ENCODE results near the gene ENTPD2. TPM values are rescaled to one million over a fixed set of nuclear protein-coding genes. Genes with fewer than 3 reads are reported as not detected.

Gene ENTPD2
- total and polyA plus RNA-seq, 2 donors (not counting 1 experiment from before 2014, with no cell fraction given): under 0.01 TPM; not detected in 1

DNA sequence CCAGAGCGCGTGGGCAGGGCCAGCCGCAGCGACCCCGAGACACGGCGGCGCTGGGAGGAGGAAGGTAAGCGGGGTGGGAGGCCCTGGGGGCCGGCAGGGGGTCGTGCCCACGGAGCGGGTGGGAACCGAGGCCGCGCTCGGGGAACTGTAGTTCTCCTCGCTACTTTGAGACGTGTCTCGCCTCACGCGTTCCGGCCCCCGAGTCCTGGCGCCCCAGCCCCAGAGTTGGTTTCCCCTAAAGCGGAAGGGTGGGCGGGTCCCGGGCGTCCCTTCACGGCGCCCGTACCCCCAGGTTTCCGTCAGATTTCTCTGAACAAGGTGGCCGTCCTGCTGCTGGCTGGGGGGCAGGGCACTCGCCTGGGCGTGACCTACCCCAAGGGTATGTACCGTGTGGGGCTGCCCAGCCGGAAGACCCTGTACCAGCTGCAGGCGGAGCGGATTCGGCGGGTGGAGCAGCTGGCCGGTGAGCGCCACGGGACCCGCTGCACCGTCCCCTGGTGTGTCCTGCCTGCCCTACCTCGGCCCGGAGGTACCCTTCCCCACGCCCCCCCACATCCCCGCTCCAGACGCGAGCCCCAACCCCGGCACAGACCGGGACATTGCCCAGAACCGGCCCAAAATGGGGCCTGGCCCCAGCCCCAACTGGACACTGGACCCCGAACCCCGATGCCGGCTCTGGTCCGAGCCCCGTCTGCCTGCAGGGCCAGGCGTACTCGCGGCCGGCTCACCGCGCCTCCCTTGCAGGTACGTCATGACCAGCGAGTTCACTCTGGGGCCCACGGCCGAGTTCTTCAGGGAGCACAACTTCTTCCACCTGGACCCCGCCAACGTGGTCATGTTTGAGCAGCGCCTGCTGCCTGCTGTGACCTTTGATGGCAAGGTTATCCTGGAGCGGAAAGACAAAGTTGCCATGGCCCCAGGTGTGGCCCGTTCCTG, 24.2 kb upstream of the ENTPD2 start:
- Histone ChIP-seq H3K36me3 (ENCODE audit: control insufficient read depth, insufficient read depth, low read length) (peaks cover 38% of the 10 kb centered on the region), H3K27ac (ENCODE audit: insufficient read depth, low read length) (peak overlapping the region; percentile 44), H3K79me2 (ENCODE audit: control insufficient read depth, insufficient read depth, low read length) (peaks cover 22% of the 10 kb centered on the region), H4K20me1 (ENCODE audit: control insufficient read depth, extremely low read depth, insufficient read depth, low read length) (no peaks in the 10 kb centered on the region), H3K27me3 (ENCODE audit: control insufficient read depth, insufficient read depth, low read length) (no peaks in the 10 kb centered on the region), H3K4me3 (replicated peaks in 1 of 4; ENCODE audit: control extremely low read depth in 1 of 4, insufficient read depth in 1 of 4, low read depth in 3 of 4, low read length in 4 of 4) (peak overlapping the region; percentile 61 to 80 (median 73)), H3K9me3 (ENCODE audit: control insufficient read depth, insufficient read depth, low read depth, low read length) (no peaks in the 10 kb centered on the region), H3K4me1 (ENCODE audit: control insufficient read depth, extremely low read depth, insufficient read depth, low read length) (peaks cover 15% of the 10 kb centered on the region), H2AFZ (ENCODE audit: low read length) (no peak overlapping the region), H3K9ac (ENCODE audit: insufficient read depth, low read length) (peak overlapping the region; percentile 59), H3K4me2 (ENCODE audit: extremely low read depth, insufficient read depth, low read length) (peak overlapping the region; percentile 75)
- DNase-seq (ENCODE audit: low read depth in 2 of 2): no peak
- TF ChIP-seq, protein P1, sequence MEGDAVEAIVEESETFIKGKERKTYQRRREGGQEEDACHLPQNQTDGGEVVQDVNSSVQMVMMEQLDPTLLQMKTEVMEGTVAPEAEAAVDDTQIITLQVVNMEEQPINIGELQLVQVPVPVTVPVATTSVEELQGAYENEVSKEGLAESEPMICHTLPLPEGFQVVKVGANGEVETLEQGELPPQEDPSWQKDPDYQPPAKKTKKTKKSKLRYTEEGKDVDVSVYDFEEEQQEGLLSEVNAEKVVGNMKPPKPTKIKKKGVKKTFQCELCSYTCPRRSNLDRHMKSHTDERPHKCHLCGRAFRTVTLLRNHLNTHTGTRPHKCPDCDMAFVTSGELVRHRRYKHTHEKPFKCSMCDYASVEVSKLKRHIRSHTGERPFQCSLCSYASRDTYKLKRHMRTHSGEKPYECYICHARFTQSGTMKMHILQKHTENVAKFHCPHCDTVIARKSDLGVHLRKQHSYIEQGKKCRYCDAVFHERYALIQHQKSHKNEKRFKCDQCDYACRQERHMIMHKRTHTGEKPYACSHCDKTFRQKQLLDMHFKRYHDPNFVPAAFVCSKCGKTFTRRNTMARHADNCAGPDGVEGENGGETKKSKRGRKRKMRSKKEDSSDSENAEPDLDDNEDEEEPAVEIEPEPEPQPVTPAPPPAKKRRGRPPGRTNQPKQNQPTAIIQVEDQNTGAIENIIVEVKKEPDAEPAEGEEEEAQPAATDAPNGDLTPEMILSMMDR (conservative IDR thresholded peaks at IDR 0.05 in 1 of 2, IDR thresholded peaks at IDR 0.05 in 1 of 2; ENCODE audit: low read depth in 1 of 2, low read length in 2 of 2): no peak
- TF ChIP-seq EZH2 (IDR thresholded peaks at IDR 0.05; ENCODE audit: low read length, missing control alignments): no peak

DNA sequence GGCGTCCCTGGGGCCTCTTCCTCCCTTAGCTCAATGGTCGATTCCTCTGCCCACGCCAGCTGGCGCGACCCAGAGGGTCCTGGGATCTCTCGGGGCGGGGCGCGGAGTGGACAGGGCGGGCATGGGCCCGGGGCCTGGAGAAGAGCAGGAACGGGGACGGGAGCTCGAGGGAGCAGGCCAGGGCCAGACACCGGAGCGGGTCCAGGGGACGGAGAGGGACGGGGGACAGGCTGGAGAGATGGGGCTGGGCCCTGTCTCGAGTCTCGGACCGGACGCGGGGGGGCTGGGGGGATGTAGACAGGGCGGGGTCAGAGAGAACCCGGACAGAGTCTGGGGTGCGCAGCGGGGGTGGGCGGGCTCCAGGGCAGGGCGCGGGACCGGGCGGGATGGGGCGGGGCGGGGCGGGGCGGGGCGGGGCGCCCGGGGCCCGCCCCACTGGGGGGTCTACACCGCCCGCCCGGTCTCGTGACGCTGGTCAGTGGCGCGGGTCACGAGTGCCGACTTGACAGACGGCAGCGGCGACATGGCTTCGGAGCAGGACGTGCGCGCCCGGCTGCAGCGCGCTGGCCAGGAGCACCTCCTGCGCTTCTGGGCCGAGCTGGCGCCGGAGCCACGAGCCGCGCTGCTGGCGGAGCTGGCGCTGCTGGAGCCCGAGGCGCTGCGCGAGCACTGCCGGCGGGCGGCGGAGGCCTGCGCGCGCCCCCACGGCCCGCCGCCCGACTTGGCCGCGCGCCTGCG, 23.3 kb upstream of the ENTPD2 start, which contains the start of gene UAP1L1:
Gene UAP1L1 (plus strand): TSS at position 508 of the 738 bp plus-strand sequence. CDS start 16 bp downstream, at position 524.
- Histone ChIP-seq H3K27me3 (ENCODE audit: control insufficient read depth, insufficient read depth, low read length) (no peaks in the 10 kb centered on the region), H3K9ac (ENCODE audit: insufficient read depth, low read length) (peak within 1 kb of the TSS; percentile 59), H3K4me2 (ENCODE audit: extremely low read depth, insufficient read depth, low read length) (peak within 1 kb of the TSS; percentile 75)

More for the DNA sequence above, 23.3 kb upstream of the ENTPD2 start, which contains the start of gene UAP1L1:
- H2AFZ ChIP-seq (ENCODE audit: low read length): peak within 1 kb of the TSS; percentile 55
- H4K20me1 ChIP-seq (ENCODE audit: control insufficient read depth, extremely low read depth, insufficient read depth, low read length): no peaks in the 10 kb centered on the region
- peak within 1 kb of the TSS; percentile 44 for H3K27ac ChIP-seq (ENCODE audit: insufficient read depth, low read length)
- no peaks in the 10 kb centered on the region for H3K9me3 ChIP-seq (ENCODE audit: control insufficient read depth, insufficient read depth, low read depth, low read length)
- peak; percentile 57 to 60 for DNase-seq (ENCODE audit: low read depth in 2 of 2)
- no peak for TF ChIP-seq EZH2 (IDR thresholded peaks at IDR 0.05; ENCODE audit: low read length, missing control alignments)
- TF ChIP-seq, protein P1 (conservative IDR thresholded peaks at IDR 0.05 in 1 of 2, IDR thresholded peaks at IDR 0.05 in 1 of 2; ENCODE audit: low read depth in 1 of 2, low read length in 2 of 2): no peak
- H3K36me3 ChIP-seq (ENCODE audit: control insufficient read depth, insufficient read depth, low read length): peaks cover 31% of the 10 kb centered on the region
- peaks cover 22% of the 10 kb centered on the region for H3K79me2 ChIP-seq (ENCODE audit: control insufficient read depth, insufficient read depth, low read length)
- peak within 1 kb of the TSS; percentile 61 to 80 (median 73) for H3K4me3 ChIP-seq (replicated peaks in 1 of 4; ENCODE audit: control extremely low read depth in 1 of 4, insufficient read depth in 1 of 4, low read depth in 3 of 4, low read length in 4 of 4)
- peaks cover 8% of the 10 kb centered on the region for H3K4me1 ChIP-seq (ENCODE audit: control insufficient read depth, extremely low read depth, insufficient read depth, low read length)

All from fibroblast of lung (primary cell).